SK-N-SH (cell line): ENCODE results near the gene UNC13D. TPM values are rescaled to one million over a fixed set of nuclear protein-coding genes. Genes with fewer than 3 reads are reported as not detected.

Experiments used
- CTCF ChIA-PET: fragments of 300-600, 350-600 bp; formaldehyde crosslinking; extraction: SDS; loops from one replicate; lab custom pipeline; 2021; lab: Yijun Ruan, JAX
- POLR2A ChIA-PET: fragments of 350-600 bp; sonication (Branson Sonifier 250); formaldehyde crosslinking; extraction: SDS; loops from one replicate; lab custom pipeline; 2020; ENCODE audit warnings: antibody characterized with exemption, inconsistent platforms; lab: Yijun Ruan, JAX
- DNase-seq: peaks from one replicate; pipeline ENCODE4 v3.0.0; 2012
- H2AFZ ChIP-seq: fragments of 200-600 bp; sonication (generic); 2 replicates; pipeline ENCODE4 v1.8.1; 2016; ENCODE audit warnings: antibody characterized with exemption, mild to moderate bottlenecking, low read depth
- H3F3A ChIP-seq: fragments of 200-600 bp; sonication (generic); replicated peaks from 2 replicates; pipeline ENCODE3; 2016; ENCODE audit warnings: antibody characterized with exemption, mild to moderate bottlenecking; ENCODE audit not compliant: insufficient read depth
- H3K27ac ChIP-seq, 2 experiments: fragments of 200-500 bp in 1 of 2; fragments of 200-600 bp in 1 of 2; sonication (Bioruptor generic) in 1 of 2; sonication (generic), shearing (Covaris generic) in 1 of 2; 2 replicates each; pipeline versions ENCODE4 v1.5.1 to v1.6.1; 2014 to 2016; ENCODE audit warnings: low read depth in 2 of 2, inconsistent platforms in 1 of 2, low read length in 1 of 2, mild to moderate bottlenecking in 1 of 2, mixed read lengths in 1 of 2
- H3K27me3 ChIP-seq: fragments of 200-600 bp; sonication (generic), shearing (Covaris generic); 2 replicates; pipeline ENCODE4 v1.6.1; 2016; ENCODE audit warnings: mixed run types; ENCODE audit not compliant: insufficient read depth
- H3K36me3 ChIP-seq, 2 experiments: fragments of 200-500 bp in 1 of 2; fragments of 200-600 bp in 1 of 2; sonication (Bioruptor generic) in 1 of 2; sonication (generic) in 1 of 2; replicated peaks in 1 of 2; 2 replicates each; pipeline versions ENCODE3 to v1.5.1; 2014 to 2016; ENCODE audit warnings: low read length in 1 of 2, mild to moderate bottlenecking in 1 of 2; ENCODE audit not compliant: insufficient read depth in 2 of 2, control insufficient read depth in 1 of 2
- H3K4me1 ChIP-seq, 2 experiments: fragments of 200-500 bp in 1 of 2; fragments of 200-600 bp in 1 of 2; sonication (Bioruptor generic) in 1 of 2; sonication (generic), shearing (Covaris generic) in 1 of 2; 2 replicates each; pipeline versions ENCODE4 v1.5.1 to v1.6.1; 2014 to 2016; ENCODE audit warnings: low read depth in 1 of 2, low read length in 1 of 2, mixed run types in 1 of 2; ENCODE audit not compliant: insufficient read depth in 2 of 2, control insufficient read depth in 1 of 2
- H3K4me2 ChIP-seq: fragments of 200-600 bp; sonication (generic), shearing (Covaris generic); 2 replicates; pipeline ENCODE4 v1.6.1; 2017; ENCODE audit warnings: mixed run types
- H3K4me3 ChIP-seq, 2 experiments: fragments of 200-500 bp in 1 of 2; fragments of 200-600 bp in 1 of 2; sonication (Bioruptor generic) in 1 of 2; sonication (generic), shearing (Covaris generic) in 1 of 2; 2 replicates each; pipeline versions ENCODE4 v1.5.1 to v1.8.1; 2014 to 2016; ENCODE audit warnings: low read depth in 2 of 2, inconsistent platforms in 1 of 2, low read length in 1 of 2, mild to moderate bottlenecking in 1 of 2, mixed read lengths in 1 of 2, moderate library complexity in 1 of 2
- H3K79me2 ChIP-seq: fragments of 200-600 bp; sonication (generic); 2 replicates; pipeline ENCODE4 v1.8.1; 2017; ENCODE audit warnings: mild to moderate bottlenecking; ENCODE audit not compliant: insufficient read depth
- H3K9ac ChIP-seq: fragments of 200-600 bp; sonication (generic); 2 replicates; pipeline ENCODE4 v1.6.1; 2017; ENCODE audit warnings: mixed run types
- H3K9me2 ChIP-seq: fragments of 200-600 bp; sonication (generic); 2 replicates; pipeline ENCODE4 v1.6.1; 2017; ENCODE audit warnings: mixed run types
- H3K9me3 ChIP-seq: fragments of 200-600 bp; sonication (generic); 2 replicates; pipeline ENCODE4 v1.6.1; 2017; ENCODE audit warnings: mixed run types, mild to moderate bottlenecking, moderate library complexity
- H4K20me1 ChIP-seq: fragments of 200-600 bp; sonication (generic); 2 replicates; pipeline ENCODE4 v1.6.1; 2017; ENCODE audit warnings: mild to moderate bottlenecking, mixed run types; ENCODE audit not compliant: insufficient read depth
- CHD2 ChIP-seq: fragments of 150-350 bp; IDR thresholded peaks from 2 replicates; pipeline ENCODE4 v1.6.1; 2018; ENCODE audit warnings: low read length; ENCODE audit not compliant: partially characterized antibody
- CTCF ChIP-seq: fragments of 200-600 bp; sonication (generic); IDR thresholded peaks from 2 replicates; pipeline ENCODE4 v1.6.1; 2017; ENCODE audit warnings: antibody characterized with exemption, mild to moderate bottlenecking, moderate library complexity
- EP300 ChIP-seq, 2 experiments: IDR thresholded peaks; 2 replicates each; pipeline versions ENCODE4 v1.4.0 to v1.6.1; 2012; ENCODE audit warnings: borderline replicate concordance in 1 of 2, low read depth in 1 of 2, low read length in 1 of 2
- FOXJ3 ChIP-seq: sonication (generic); formaldehyde crosslinking; IDR thresholded peaks from 2 replicates; pipeline ENCODE4 v1.5.1; 2020; ENCODE audit warnings: mild to moderate bottlenecking, missing genetic modification reagents
- FOXM1 ChIP-seq: IDR thresholded peaks from 2 replicates; pipeline ENCODE4 v1.4.0; 2012; ENCODE audit warnings: low read depth, mild to moderate bottlenecking
- GATA2 ChIP-seq: sonication (generic); formaldehyde crosslinking; IDR thresholded peaks from 2 replicates; pipeline ENCODE4 v1.5.0; 2020; ENCODE audit warnings: mild to moderate bottlenecking, missing genetic modification reagents
- PBX3 ChIP-seq: IDR thresholded peaks from 2 replicates; pipeline ENCODE4; 2012
- RAD21 ChIP-seq: IDR thresholded peaks from 2 replicates; pipeline ENCODE4 v1.6.1; 2012; ENCODE audit warnings: mild to moderate bottlenecking, low read length
- RCOR1 ChIP-seq: fragments of 150-350 bp; IDR thresholded peaks from 2 replicates; pipeline ENCODE4 v1.6.1; 2017; ENCODE audit warnings: antibody characterized with exemption, low read length
- SIN3A ChIP-seq: IDR thresholded peaks from 2 replicates; pipeline ENCODE4 v1.6.1; 2012; ENCODE audit warnings: low read depth, mild to moderate bottlenecking, low read length, moderate library complexity, borderline replicate concordance
- SMC3 ChIP-seq: IDR thresholded peaks from 2 replicates; pipeline ENCODE4 v1.6.1; 2012; ENCODE audit warnings: low read depth, low read length, improper control_type of control experiment
- TEAD4 ChIP-seq: IDR thresholded peaks from 2 replicates; pipeline ENCODE4 v1.4.0; 2012; ENCODE audit warnings: mild to moderate bottlenecking, borderline replicate concordance; ENCODE audit not compliant: insufficient read depth
- USF1 ChIP-seq: IDR thresholded peaks from 2 replicates; pipeline ENCODE4 v1.4.0; 2012; ENCODE audit warnings: low read depth, borderline replicate concordance
- WGBS: methylation state at CpG from one replicate; pipeline ENCODE4 v1.1.6; 2017; ENCODE audit warnings: low lambda C conversion rate; 5-methylcytosine and 5-hydroxymethylcytosine counted together
- polyA plus RNA-seq, 3 experiments: library from polyadenylated mRNA; depleted of rRNA; stranded (reverse); fragments of >200 nt; gene quantifications; 2 replicates each; pipeline ENCODE4 v1.2.3, GENCODE V29; 2012
- TF ChIP-seq, protein P1 (sequence below): fragments of 150-350 bp; IDR thresholded peaks from 2 replicates; pipeline ENCODE4 v1.6.1; 2017; ENCODE audit warnings: antibody characterized with exemption, low read length, low read depth, borderline replicate concordance
- TF ChIP-seq, protein P2 (sequence below): IDR thresholded peaks from 2 replicates; pipeline ENCODE4 v1.4.0; 2012; ENCODE audit warnings: low read depth, borderline replicate concordance

The UNC13D gene
- polyA plus RNA-seq, 1 of the 3 experiments (the other 2 are of a cell fraction) = 0.99 TPM

DNA sequence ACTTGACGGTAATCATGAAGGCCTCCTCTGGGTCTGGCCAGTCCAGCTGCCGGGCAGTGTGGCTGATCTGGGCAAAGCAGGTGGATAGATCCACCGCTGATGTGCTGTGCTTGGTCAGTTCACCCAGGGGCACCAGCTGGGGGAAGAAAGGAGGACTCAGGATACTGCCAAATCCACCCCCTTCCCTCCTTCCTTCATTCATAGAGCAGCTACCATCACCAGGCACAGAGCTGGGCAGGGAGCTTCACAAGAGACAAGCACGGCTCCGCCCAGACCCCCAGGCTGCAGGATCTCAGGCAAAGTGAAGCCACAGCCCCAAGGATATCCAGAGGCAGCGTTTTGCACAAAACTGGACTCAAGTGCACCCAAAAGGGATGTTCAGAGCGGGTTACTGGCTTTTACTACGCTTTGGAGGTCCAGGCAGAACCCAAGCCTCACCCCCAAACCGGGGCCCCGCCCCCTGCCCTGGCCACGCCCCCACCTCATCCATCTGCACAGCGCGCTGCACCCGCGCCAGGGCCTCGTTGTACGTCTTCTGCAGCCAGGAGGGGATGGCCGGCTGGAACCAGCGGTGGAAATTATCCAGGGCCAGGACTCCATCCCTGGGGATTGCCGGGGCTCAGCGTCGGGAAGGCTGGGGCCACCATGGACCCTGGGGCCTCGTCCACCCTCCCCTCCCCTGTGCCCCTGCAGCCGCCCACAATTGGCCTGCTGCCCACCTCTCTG is 9.1 kb downstream of the UNC13D start:
- DNase-seq = peak; percentile 84
- Histone ChIP-seq H3K79me2 (no peaks in the 10 kb centered on the region), H3K9me2 (no peaks in the 10 kb centered on the region), H3K9me3 (no peaks in the 10 kb centered on the region), H3K4me2 (no peak overlapping the region), H3K4me3 (no peak overlapping the region), H3K27me3 (no peaks in the 10 kb centered on the region), H3K27ac (no peak overlapping the region), H3F3A (no peaks in the 10 kb centered on the region), H3K9ac (no peak overlapping the region), H4K20me1 (no peaks in the 10 kb centered on the region), H3K4me1 (peaks cover 0 to 4% of the 10 kb centered on the region in 2 experiments; a peak in 1 of 4 replicates), H3K36me3 (no peaks in the 10 kb centered on the region), H2AFZ (no peak overlapping the region)
- TF ChIP-seq, protein P1, sequence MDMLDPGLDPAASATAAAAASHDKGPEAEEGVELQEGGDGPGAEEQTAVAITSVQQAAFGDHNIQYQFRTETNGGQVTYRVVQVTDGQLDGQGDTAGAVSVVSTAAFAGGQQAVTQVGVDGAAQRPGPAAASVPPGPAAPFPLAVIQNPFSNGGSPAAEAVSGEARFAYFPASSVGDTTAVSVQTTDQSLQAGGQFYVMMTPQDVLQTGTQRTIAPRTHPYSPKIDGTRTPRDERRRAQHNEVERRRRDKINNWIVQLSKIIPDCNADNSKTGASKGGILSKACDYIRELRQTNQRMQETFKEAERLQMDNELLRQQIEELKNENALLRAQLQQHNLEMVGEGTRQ = no peak
- TF ChIP-seq CHD2 (no peak), TEAD4 (no peak), SIN3A (no peak)
- 59% methylated on average over 22 of the region's 24 CpGs for WGBS
- POLR2A ChIA-PET = interaction anchor here (0.9 to 1.5 kb wide), 3 partner anchors 9 to 61 kb away, joined by 3 to 8 read pairs (median 4); partner anchors contain the start of gene UNC13D
- CTCF ChIA-PET = interaction anchor here (0.8 to 16.5 kb wide), 9 partner anchors 3 to 423 kb away, joined by 3 to 326 read pairs (median 4); partner anchors contain the start of genes TRIM65, TSEN54 and UNC13D

DNA sequence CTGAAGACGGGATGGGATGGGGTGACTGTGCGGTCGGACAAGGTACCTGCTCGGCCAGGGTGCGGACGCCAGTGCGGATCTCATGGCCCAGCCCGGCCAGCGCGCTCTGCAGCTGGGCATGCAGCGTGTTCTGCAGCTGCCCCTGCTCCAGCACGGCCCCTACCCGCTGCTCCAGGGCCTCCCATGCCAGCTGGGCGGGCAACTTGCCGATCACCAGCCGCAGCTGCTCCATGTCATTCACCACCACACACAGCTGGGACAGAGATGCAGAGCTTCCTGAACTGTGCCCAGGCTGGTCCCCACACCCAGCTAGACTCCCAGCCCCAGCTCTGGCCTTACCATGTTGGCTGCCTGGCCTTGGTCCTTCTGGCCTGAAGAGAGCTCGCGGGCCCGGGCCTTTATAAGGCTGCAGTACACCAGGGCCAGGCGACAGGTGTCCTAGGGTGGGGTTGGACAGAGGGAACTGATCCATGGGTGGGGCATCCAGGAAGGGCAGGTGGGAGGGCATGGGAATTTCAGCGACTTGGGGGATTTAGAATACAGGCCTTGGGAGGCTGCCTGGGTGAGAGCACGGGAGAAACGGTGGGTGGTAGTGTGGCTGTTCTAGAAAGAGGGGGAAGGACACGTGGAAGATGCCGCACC is 9.8 kb downstream of the UNC13D start:
- Histone ChIP-seq H3K79me2 (no peaks in the 10 kb centered on the region), H3K4me1 (peaks cover 0 to 4% of the 10 kb centered on the region in 2 experiments; a peak in 1 of 4 replicates), H3K36me3 (no peaks in the 10 kb centered on the region), H3K4me3 (no peak overlapping the region), H3K27me3 (no peaks in the 10 kb centered on the region), H3K27ac (no peak overlapping the region), H3K9ac (no peak overlapping the region), H4K20me1 (no peaks in the 10 kb centered on the region), H3K9me2 (no peaks in the 10 kb centered on the region), H2AFZ (no peak overlapping the region), H3K9me3 (no peaks in the 10 kb centered on the region), H3F3A (no peaks in the 10 kb centered on the region), H3K4me2 (no peak overlapping the region)
- no peak for DNase-seq
- ChIA-PET CTCF (interaction anchor here (1.2 to 16.5 kb wide), 8 partner anchors 9 to 422 kb away, joined by 3 to 326 read pairs (median 4); partner anchors contain the start of genes TRIM65 and UNC13D), POLR2A (interaction anchor here (0.6 to 2.0 kb wide), 5 partner anchors 10 to 349 kb away, joined by 3 to 8 read pairs (median 4); partner anchors contain the start of gene UNC13D)
- WGBS = 91% methylated on average over 13 of the region's 25 CpGs
- no peak for TF ChIP-seq RAD21
- TF ChIP-seq EP300 (IDR thresholded peaks at IDR 0.05; ENCODE audit: borderline replicate concordance in 1 of 2, low read depth in 1 of 2, low read length in 1 of 2) = no peak
- TF ChIP-seq SIN3A = no peak
- TF ChIP-seq RCOR1 = no peak
- no peak for TF ChIP-seq FOXJ3 (CRISPR knock-in tag)
- TF ChIP-seq USF1 = no peak
- TF ChIP-seq TEAD4 = no peak
- TF ChIP-seq CTCF = no peak
- TF ChIP-seq SMC3 = no peak
- no peak for TF ChIP-seq GATA2 (CRISPR knock-in tag)
- TF ChIP-seq FOXM1 = no peak
- no peak for TF ChIP-seq PBX3
- TF ChIP-seq, protein P2, sequence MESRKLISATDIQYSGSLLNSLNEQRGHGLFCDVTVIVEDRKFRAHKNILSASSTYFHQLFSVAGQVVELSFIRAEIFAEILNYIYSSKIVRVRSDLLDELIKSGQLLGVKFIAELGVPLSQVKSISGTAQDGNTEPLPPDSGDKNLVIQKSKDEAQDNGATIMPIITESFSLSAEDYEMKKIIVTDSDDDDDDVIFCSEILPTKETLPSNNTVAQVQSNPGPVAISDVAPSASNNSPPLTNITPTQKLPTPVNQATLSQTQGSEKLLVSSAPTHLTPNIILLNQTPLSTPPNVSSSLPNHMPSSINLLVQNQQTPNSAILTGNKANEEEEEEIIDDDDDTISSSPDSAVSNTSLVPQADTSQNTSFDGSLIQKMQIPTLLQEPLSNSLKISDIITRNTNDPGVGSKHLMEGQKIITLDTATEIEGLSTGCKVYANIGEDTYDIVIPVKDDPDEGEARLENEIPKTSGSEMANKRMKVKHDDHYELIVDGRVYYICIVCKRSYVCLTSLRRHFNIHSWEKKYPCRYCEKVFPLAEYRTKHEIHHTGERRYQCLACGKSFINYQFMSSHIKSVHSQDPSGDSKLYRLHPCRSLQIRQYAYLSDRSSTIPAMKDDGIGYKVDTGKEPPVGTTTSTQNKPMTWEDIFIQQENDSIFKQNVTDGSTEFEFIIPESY = no peak
